ENCODE data around the gene UGT1A5.

Gene UGT1A5

DNA sequence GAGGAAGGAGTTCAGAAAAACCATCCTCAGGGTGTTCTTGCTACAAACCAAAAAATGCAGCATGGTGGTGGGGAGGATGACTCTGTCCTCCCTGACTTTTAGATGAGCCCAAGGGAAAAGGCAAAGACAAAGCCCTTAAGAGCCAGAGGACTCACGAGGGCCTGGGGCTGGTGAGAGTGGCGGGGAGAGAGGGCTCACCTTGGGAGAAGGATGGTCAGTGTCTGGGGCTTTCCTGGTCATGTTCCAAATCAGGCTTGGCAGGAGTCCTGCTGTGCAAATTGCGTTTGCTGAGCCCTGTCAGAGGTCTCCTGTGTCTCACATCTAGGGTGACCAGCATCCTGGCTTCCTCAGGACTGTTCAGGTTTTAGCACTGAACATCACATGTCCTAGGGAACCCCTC is 52.1 kb downstream of the UGT1A5 start:
- no peak overlapping the region for H3K4me3 ChIP-seq (replicated peaks; ENCODE audit: low read depth, low read length)
- DNase-seq (ENCODE audit: low read depth) = no peak
- TF ChIP-seq, protein P1, sequence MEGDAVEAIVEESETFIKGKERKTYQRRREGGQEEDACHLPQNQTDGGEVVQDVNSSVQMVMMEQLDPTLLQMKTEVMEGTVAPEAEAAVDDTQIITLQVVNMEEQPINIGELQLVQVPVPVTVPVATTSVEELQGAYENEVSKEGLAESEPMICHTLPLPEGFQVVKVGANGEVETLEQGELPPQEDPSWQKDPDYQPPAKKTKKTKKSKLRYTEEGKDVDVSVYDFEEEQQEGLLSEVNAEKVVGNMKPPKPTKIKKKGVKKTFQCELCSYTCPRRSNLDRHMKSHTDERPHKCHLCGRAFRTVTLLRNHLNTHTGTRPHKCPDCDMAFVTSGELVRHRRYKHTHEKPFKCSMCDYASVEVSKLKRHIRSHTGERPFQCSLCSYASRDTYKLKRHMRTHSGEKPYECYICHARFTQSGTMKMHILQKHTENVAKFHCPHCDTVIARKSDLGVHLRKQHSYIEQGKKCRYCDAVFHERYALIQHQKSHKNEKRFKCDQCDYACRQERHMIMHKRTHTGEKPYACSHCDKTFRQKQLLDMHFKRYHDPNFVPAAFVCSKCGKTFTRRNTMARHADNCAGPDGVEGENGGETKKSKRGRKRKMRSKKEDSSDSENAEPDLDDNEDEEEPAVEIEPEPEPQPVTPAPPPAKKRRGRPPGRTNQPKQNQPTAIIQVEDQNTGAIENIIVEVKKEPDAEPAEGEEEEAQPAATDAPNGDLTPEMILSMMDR (IDR thresholded peaks at IDR 0.05; ENCODE audit: low read length, missing control alignments) = no peak

DNA sequence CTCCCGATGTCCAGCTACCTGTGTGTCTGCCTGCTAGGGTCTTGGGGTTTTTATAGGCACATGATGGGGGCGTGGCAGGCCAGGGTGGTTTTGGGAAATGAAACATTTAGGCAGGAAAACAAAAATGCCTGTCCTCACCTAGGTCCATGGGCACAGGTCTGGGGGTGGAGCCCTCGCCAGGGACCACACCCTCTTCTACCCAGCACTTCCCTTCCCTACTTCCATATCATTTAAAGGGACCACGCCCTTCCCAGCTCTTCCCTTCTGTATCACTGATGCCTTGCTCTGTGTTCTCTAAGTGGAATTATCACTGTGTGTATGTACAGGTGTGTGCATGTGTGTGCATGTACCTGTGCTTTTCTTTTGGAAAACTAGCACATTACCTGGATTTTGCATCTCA is 53.7 kb downstream of the UGT1A5 start:
- no peak for DNase-seq (ENCODE audit: low read depth)
- H3K4me3 ChIP-seq (replicated peaks; ENCODE audit: low read depth, low read length) = no peak overlapping the region
- TF ChIP-seq, protein P1 (IDR thresholded peaks at IDR 0.05; ENCODE audit: low read length, missing control alignments) = no peak

DNA sequence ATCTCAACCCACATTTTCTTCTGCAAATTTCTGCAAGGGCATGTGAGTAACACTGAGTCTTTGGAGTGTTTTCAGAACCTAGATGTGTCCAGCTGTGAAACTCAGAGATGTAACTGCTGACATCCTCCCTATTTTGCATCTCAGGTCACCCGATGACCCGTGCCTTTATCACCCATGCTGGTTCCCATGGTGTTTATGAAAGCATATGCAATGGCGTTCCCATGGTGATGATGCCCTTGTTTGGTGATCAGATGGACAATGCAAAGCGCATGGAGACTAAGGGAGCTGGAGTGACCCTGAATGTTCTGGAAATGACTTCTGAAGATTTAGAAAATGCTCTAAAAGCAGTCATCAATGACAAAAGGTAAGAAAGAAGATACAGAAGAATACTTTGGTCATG is 55.4 kb downstream of the UGT1A5 start:
- DNase-seq (ENCODE audit: low read depth) = no peak
- TF ChIP-seq, protein P1 (IDR thresholded peaks at IDR 0.05; ENCODE audit: low read length, missing control alignments) = no peak
- no peak overlapping the region for H3K4me3 ChIP-seq (replicated peaks; ENCODE audit: low read depth, low read length)

DNA sequence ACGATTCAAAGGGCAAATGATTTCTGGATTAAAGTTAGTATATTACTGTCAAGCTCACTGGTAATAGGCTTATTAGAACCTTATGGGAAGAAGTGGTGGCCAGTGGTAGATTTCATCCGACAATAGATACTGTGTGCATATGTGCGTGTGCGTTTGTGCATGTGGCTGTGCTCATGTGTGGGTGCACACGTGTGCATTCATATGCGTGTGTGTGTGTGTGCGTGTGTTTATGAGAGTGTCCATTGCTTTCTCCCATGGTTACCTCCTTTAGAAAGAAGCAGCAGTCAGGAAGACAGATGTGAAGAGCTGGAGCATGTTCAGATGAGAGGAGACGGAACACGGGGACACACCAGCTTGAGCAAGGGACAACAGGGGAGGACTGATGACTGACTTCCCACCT is 56.6 kb downstream of the UGT1A5 start:
- TF ChIP-seq, protein P1 (IDR thresholded peaks at IDR 0.05; ENCODE audit: low read length, missing control alignments) = no peak
- no peak overlapping the region for H3K4me3 ChIP-seq (replicated peaks; ENCODE audit: low read depth, low read length)
- no peak for DNase-seq (ENCODE audit: low read depth)

DNA sequence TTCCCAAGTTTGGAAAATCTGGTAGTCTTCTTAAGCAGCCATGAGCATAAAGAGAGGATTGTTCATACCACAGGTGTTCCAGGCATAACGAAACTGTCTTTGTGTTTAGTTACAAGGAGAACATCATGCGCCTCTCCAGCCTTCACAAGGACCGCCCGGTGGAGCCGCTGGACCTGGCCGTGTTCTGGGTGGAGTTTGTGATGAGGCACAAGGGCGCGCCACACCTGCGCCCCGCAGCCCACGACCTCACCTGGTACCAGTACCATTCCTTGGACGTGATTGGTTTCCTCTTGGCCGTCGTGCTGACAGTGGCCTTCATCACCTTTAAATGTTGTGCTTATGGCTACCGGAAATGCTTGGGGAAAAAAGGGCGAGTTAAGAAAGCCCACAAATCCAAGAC is 59.4 kb downstream of the UGT1A5 start:
- DNase-seq (ENCODE audit: low read depth) = no peak
- TF ChIP-seq, protein P1 (IDR thresholded peaks at IDR 0.05; ENCODE audit: low read length, missing control alignments) = no peak
- H3K4me3 ChIP-seq (replicated peaks; ENCODE audit: low read depth, low read length) = no peak overlapping the region

DNA sequence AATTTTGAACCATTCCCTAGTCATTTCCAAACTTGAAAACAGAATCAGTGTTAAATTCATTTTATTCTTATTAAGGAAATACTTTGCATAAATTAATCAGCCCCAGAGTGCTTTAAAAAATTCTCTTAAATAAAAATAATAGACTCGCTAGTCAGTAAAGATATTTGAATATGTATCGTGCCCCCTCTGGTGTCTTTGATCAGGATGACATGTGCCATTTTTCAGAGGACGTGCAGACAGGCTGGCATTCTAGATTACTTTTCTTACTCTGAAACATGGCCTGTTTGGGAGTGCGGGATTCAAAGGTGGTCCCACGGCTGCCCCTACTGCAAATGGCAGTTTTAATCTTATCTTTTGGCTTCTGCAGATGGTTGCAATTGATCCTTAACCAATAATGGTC is 59.9 kb downstream of the UGT1A5 start:
- H3K4me3 ChIP-seq (replicated peaks; ENCODE audit: low read depth, low read length) = no peak overlapping the region
- DNase-seq (ENCODE audit: low read depth) = peak; percentile 46
- TF ChIP-seq, protein P1 (IDR thresholded peaks at IDR 0.05; ENCODE audit: low read length, missing control alignments) = peak; percentile 7

DNA sequence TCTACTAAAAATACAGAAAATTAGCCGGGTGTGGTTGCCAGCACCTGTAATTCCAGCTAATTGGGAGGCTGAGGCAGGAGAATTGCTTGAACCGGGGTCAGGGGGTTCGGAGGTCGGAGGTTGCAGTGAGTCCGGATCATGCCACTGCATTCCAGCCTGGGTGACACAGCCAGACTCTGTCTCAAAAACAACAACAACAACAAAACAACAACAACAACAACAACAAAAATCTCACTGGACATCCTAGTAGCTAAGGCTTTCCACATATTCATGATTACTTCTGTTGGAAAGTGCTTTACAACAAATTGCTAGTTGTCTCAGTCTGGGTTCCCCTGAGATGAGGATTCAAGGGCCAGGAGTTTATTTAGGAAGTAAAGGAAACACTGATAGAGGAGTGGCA is 61.1 kb downstream of the UGT1A5 start:
- DNase-seq (ENCODE audit: low read depth) = no peak
- TF ChIP-seq, protein P1 (IDR thresholded peaks at IDR 0.05; ENCODE audit: low read length, missing control alignments) = no peak
- H3K4me3 ChIP-seq (replicated peaks; ENCODE audit: low read depth, low read length) = no peak overlapping the region

Data from fibroblast of pulmonary artery (primary cell).